ENCODE measurements around the gene ENOX1. TPM values are rescaled to one million over a fixed set of nuclear protein-coding genes. Genes with fewer than 3 reads are reported as not detected.

Gene ENOX1
- total RNA-seq, 1 donor from 2014 or later, result 2.0 TPM

DNA sequence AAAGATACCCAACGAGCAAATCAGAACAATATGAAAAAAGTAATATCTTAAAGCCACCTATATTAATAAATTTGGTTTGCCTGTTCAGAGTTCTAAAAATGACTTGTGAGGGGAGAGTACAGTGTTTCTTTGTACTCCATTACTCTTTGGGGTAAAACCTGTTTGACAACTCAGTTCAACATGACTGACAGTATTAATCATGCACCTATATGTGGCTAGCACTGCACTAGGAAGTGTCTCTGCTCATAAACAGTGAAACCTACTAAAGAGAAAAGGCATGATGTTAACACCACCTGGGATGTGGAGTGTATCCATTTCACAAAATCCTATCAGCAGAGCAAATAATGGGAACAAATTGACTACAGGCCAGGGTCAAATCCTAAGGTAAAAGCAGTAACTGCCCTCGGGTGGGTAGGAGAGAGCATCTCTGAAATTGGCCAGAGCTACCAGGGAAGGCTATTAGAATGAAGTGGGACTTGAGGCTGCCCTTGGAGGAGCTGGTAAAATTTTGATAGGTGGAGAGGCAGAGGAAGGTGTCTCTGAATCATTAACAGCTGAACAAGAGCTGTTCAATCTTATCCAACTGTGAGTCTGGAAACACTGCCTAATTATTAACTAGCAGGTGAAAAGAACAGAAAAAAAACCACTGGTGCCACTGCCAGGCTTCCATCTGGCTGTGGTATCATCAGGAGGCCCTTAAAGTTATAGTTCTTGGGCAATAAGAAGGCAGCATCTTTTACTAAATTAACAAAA, 398.3 kb downstream of the ENOX1 start:
- no peak for DNase-seq (ENCODE audit: low spot score)
- no peaks in the 10 kb centered on the region for H3K36me3 Mint-ChIP-seq (ENCODE audit: low read depth)
- H3K9me3 Mint-ChIP-seq (ENCODE audit: low read depth), result no peaks in the 10 kb centered on the region
- TF ChIP-seq, protein P1, sequence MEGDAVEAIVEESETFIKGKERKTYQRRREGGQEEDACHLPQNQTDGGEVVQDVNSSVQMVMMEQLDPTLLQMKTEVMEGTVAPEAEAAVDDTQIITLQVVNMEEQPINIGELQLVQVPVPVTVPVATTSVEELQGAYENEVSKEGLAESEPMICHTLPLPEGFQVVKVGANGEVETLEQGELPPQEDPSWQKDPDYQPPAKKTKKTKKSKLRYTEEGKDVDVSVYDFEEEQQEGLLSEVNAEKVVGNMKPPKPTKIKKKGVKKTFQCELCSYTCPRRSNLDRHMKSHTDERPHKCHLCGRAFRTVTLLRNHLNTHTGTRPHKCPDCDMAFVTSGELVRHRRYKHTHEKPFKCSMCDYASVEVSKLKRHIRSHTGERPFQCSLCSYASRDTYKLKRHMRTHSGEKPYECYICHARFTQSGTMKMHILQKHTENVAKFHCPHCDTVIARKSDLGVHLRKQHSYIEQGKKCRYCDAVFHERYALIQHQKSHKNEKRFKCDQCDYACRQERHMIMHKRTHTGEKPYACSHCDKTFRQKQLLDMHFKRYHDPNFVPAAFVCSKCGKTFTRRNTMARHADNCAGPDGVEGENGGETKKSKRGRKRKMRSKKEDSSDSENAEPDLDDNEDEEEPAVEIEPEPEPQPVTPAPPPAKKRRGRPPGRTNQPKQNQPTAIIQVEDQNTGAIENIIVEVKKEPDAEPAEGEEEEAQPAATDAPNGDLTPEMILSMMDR (IDR thresholded peaks at IDR 0.05), result no peak
- no peaks in the 10 kb centered on the region for H3K27me3 Mint-ChIP-seq (ENCODE audit: low read depth)
- peaks cover 16% of the 10 kb centered on the region for H3K4me1 Mint-ChIP-seq (ENCODE audit: low read depth)
- no peak overlapping the region for H3K4me3 Mint-ChIP-seq (ENCODE audit: unreplicated experiment)
- no peak overlapping the region for H3K27ac Mint-ChIP-seq (ENCODE audit: unreplicated experiment)

DNA sequence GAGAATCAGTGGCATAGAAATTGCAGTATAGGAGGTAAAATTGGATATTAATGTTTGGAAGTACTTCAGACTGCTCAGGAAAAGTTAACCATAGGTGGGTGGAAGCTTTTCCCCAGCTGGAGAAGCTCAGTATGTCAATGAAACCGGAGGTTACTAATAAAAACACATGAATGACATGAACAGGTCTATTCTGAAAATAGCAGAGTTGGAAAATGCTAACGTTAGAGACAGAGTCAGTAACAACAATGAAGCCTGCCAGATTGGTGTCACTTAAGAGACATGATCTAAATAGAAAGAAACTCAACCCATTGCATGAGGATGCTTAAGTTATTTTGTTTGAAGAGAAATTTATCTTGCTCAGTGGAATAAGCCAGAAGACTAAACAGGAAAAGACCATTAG, 398.9 kb downstream of the ENOX1 start:
- peaks cover 16% of the 10 kb centered on the region for H3K4me1 Mint-ChIP-seq (ENCODE audit: low read depth)
- H3K27ac Mint-ChIP-seq (ENCODE audit: unreplicated experiment), result no peak overlapping the region
- TF ChIP-seq, protein P1 (IDR thresholded peaks at IDR 0.05), result no peak
- H3K36me3 Mint-ChIP-seq (ENCODE audit: low read depth), result no peaks in the 10 kb centered on the region
- H3K9me3 Mint-ChIP-seq (ENCODE audit: low read depth), result no peaks in the 10 kb centered on the region
- DNase-seq (ENCODE audit: low spot score), result no peak
- H3K27me3 Mint-ChIP-seq (ENCODE audit: low read depth), result no peaks in the 10 kb centered on the region
- no peak overlapping the region for H3K4me3 Mint-ChIP-seq (ENCODE audit: unreplicated experiment)

DNA sequence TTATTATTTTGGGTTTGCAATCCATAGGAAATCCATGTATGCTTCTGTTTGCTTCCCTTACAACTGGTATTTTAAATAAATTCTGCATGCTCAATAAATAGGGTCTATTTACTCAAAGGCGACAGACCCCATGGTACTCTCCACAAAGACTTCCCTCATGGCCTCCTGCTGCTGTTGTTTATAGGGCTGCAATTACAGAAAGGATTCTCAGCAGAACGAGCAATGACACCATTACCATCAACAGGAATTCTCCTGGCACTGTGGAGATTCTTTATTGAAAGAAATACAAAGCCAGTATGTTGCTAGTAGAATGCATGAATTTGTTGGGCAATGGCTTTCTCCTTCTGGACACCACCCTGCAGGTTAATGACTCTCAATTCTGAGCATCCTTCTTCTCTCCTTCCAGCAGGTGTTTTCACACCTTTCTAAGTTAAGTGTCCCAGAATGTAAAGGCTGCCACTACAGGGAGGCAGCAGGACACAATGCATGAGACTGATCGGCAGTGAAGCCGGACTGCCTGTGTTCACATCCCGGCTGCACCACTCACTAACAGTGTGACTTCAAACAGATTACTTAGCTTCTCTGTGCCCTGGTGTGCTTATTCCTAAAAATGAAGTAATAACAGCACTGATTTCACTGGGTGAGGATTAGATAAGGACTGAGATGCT, 403.1 kb downstream of the ENOX1 start:
- no peak for DNase-seq (ENCODE audit: low spot score)
- Mint-ChIP-seq H3K9me3 (ENCODE audit: low read depth) (peaks cover 14% of the 10 kb centered on the region), H3K4me3 (ENCODE audit: unreplicated experiment) (no peak overlapping the region), H3K27ac (ENCODE audit: unreplicated experiment) (no peak overlapping the region), H3K4me1 (ENCODE audit: low read depth) (peaks cover 15% of the 10 kb centered on the region), H3K36me3 (ENCODE audit: low read depth) (peaks cover 9% of the 10 kb centered on the region), H3K27me3 (ENCODE audit: low read depth) (no peaks in the 10 kb centered on the region)
- TF ChIP-seq, protein P1 (IDR thresholded peaks at IDR 0.05), result no peak

DNA sequence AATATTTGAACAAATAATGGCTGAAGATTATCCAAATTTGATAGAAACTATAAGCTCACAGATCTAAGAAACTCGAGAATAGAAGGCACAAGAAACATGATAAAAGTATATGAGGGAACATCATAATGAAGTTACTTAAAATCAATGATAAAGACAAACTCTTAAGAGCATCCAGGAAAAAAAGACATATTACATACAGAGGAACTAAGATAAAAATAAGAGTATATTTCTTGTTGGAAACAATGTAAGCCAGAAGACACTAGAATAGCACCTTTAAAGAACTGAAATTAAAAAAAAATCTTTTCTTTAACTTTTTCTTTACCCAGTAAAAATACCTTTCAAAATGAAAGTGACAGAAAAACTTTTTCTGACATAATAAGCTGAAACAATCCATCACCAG, 407.0 kb downstream of the ENOX1 start:
- TF ChIP-seq, protein P1 (IDR thresholded peaks at IDR 0.05), result no peak
- H3K36me3 Mint-ChIP-seq (ENCODE audit: low read depth), result peaks cover 12% of the 10 kb centered on the region
- no peak overlapping the region for H3K27ac Mint-ChIP-seq (ENCODE audit: unreplicated experiment)
- H3K27me3 Mint-ChIP-seq (ENCODE audit: low read depth), result no peaks in the 10 kb centered on the region
- DNase-seq (ENCODE audit: low spot score), result no peak
- peaks cover 19% of the 10 kb centered on the region for H3K9me3 Mint-ChIP-seq (ENCODE audit: low read depth)
- H3K4me3 Mint-ChIP-seq (ENCODE audit: unreplicated experiment), result no peak overlapping the region
- peaks cover 17% of the 10 kb centered on the region for H3K4me1 Mint-ChIP-seq (ENCODE audit: low read depth)

DNA sequence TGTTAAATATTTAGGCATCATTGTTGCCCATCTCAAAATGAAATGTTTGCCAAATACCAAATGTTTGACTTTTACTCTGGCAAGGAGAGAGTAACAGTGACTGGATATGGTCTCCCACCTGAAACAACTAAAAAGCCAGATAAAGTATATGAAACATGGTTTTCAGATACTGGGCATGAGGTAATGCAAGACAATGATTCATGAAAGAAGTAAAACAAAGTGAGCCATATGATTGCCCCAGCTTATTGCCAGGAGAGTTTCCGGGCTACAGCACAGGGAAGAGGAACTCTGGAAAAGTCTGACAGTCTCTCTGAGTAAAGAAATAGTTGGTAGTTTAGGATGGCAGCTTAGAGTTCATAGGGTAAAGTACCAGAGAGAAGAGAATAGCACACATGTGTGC, 408.8 kb downstream of the ENOX1 start:
- H3K4me3 Mint-ChIP-seq (ENCODE audit: unreplicated experiment), result no peak overlapping the region

More for the DNA sequence above, 408.8 kb downstream of the ENOX1 start:
- Mint-ChIP-seq H3K4me1 (ENCODE audit: low read depth) (peaks cover 22% of the 10 kb centered on the region), H3K27ac (ENCODE audit: unreplicated experiment) (no peak overlapping the region), H3K27me3 (ENCODE audit: low read depth) (no peaks in the 10 kb centered on the region), H3K9me3 (ENCODE audit: low read depth) (peaks cover 19% of the 10 kb centered on the region), H3K36me3 (ENCODE audit: low read depth) (peaks cover 12% of the 10 kb centered on the region)
- TF ChIP-seq, protein P1 (IDR thresholded peaks at IDR 0.05), result no peak
- DNase-seq (ENCODE audit: low spot score), result no peak
